Activated T-cell treated with anti-CD3 and anti-CD28 coated beads, Interleukin-2, amount 50 U/mL, for 24 hours (primary cell): ENCODE measurements around the gene ATP13A4.

Experiments used
- DNase-seq: peaks from one replicate; pipeline ENCODE4 v3.0.0-alpha.2; 2020
- H3K27ac Mint-ChIP-seq: 2 replicates; pipeline ENCODE4 v1.8.0; 2020; ENCODE audit warnings: mild to moderate bottlenecking, mixed read lengths
- H3K27me3 Mint-ChIP-seq: 2 replicates; pipeline ENCODE4 v1.8.0; 2020; ENCODE audit warnings: mixed read lengths
- H3K36me3 Mint-ChIP-seq: 2 replicates; pipeline ENCODE4 v1.8.0; 2020; ENCODE audit warnings: low read depth, mixed read lengths
- H3K4me1 Mint-ChIP-seq: 2 replicates; pipeline ENCODE4 v1.8.0; 2020; ENCODE audit warnings: low read depth, mixed read lengths
- H3K4me3 Mint-ChIP-seq: 2 replicates; pipeline ENCODE4 v1.8.0; 2020; ENCODE audit warnings: mild to moderate bottlenecking, moderate library complexity, mixed read lengths
- H3K9me3 Mint-ChIP-seq: 2 replicates; pipeline ENCODE4 v1.8.0; 2020; ENCODE audit warnings: mixed read lengths

Gene ATP13A4

GRCh38 chr3:193375614-193376013, 179.1 kb downstream of the ATP13A4 start:
- Mint-ChIP-seq H3K4me1 (no peaks in the 10 kb centered on the region), H3K27ac (no peak overlapping the region), H3K36me3 (no peaks in the 10 kb centered on the region), H3K4me3 (no peak overlapping the region), H3K27me3 (peaks cover 25% of the 10 kb centered on the region), H3K9me3 (no peaks in the 10 kb centered on the region)
- DNase-seq: no peak

GRCh38 chr3:193372783-193373182, 181.9 kb downstream of the ATP13A4 start:
- no peaks in the 10 kb centered on the region for H3K36me3 Mint-ChIP-seq
- no peaks in the 10 kb centered on the region for H3K4me1 Mint-ChIP-seq
- H3K9me3 Mint-ChIP-seq: no peaks in the 10 kb centered on the region
- peaks cover 15% of the 10 kb centered on the region for H3K27me3 Mint-ChIP-seq
- H3K4me3 Mint-ChIP-seq: no peak overlapping the region
- H3K27ac Mint-ChIP-seq: no peak overlapping the region
- DNase-seq: no peak

- no peak for DNase-seq
- no peaks in the 10 kb centered on the region for H3K9me3 Mint-ChIP-seq
- no peak overlapping the region for H3K4me3 Mint-ChIP-seq
- H3K36me3 Mint-ChIP-seq: no peaks in the 10 kb centered on the region
- H3K27me3 Mint-ChIP-seq: peaks cover 16% of the 10 kb centered on the region
- H3K4me1 Mint-ChIP-seq: no peaks in the 10 kb centered on the region
- no peak overlapping the region for H3K27ac Mint-ChIP-seq
Observed at GRCh38 chr3:193367868-193368267, 186.8 kb downstream of the ATP13A4 start.

GRCh38 chr3:193357291-193357690, 197.4 kb downstream of the ATP13A4 start:
- H3K27me3 Mint-ChIP-seq: peaks cover 12% of the 10 kb centered on the region

GRCh38 chr3:193354423-193354822, 200.3 kb downstream of the ATP13A4 start:
- peaks cover 7% of the 10 kb centered on the region for H3K27me3 Mint-ChIP-seq

More at GRCh38 chr3:193357291-193357690, 197.4 kb downstream of the ATP13A4 start:
- H3K9me3 Mint-ChIP-seq: no peaks in the 10 kb centered on the region
- no peak for DNase-seq
- no peaks in the 10 kb centered on the region for H3K36me3 Mint-ChIP-seq
- no peaks in the 10 kb centered on the region for H3K4me1 Mint-ChIP-seq
- H3K4me3 Mint-ChIP-seq: no peak overlapping the region
- H3K27ac Mint-ChIP-seq: no peak overlapping the region

More at GRCh38 chr3:193354423-193354822, 200.3 kb downstream of the ATP13A4 start:
- Mint-ChIP-seq H3K4me3 (no peak overlapping the region), H3K4me1 (no peaks in the 10 kb centered on the region), H3K27ac (no peak overlapping the region), H3K9me3 (no peaks in the 10 kb centered on the region), H3K36me3 (no peaks in the 10 kb centered on the region)
- no peak for DNase-seq
